Measurements from ENCODE around the gene HECA. TPM values are rescaled to one million over a fixed set of nuclear protein-coding genes. Genes with fewer than 3 reads are reported as not detected.
"Not testable (repeated sequence)": the region's sequence is repeated elsewhere in the genome, so short reads cannot be mapped to it uniquely, and the experiment has no call there.

The HECA gene
- total and polyA plus RNA-seq, 11 donors: 16.5 to 67.0 (median 47.9) TPM

GRCh38 chr6:139198529-139199288 lies 63.8 kb downstream of the HECA start:
- no peaks in the 10 kb centered on the region for H3K36me3 ChIP-seq
- H3K4me1 ChIP-seq: peaks cover 0 to 6% (median 0%) of the 10 kb centered on the region in 12 donors
- H3K9me3 ChIP-seq: peaks cover 0 to 6% (median 0%) of the 10 kb centered on the region in 12 donors
- H3K27ac ChIP-seq: no peak overlapping the region
- DNase-seq (no peak), ATAC-seq (no peak)
- H3K4me3 ChIP-seq: no peak overlapping the region
- intact Hi-C loops (cut with DNase I): no loop called here
- no peaks in the 10 kb centered on the region for H3K27me3 ChIP-seq
- TF ChIP-seq POLR2A (IDR thresholded peaks at IDR 0.05) (no peak), CTCF (IDR thresholded peaks at IDR 0.05) (no peak)
- WGBS, 4 donors: 57 to 65% (median 62%) methylated on average over 4 of the region's 4 CpGs

- no peak overlapping the region for H3K27ac ChIP-seq
- no peak for DNase-seq
- H3K36me3 ChIP-seq: no peaks in the 10 kb centered on the region
- H3K4me3 ChIP-seq: no peak overlapping the region
- peaks cover 0 to 6% (median 0%) of the 10 kb centered on the region in 12 donors for H3K4me1 ChIP-seq
- no peak for ATAC-seq
- H3K9me3 ChIP-seq: peaks cover 0 to 23% (median 4%) of the 10 kb centered on the region in 12 donors
- WGBS, 4 donors: 94 to 98% (median 96%) methylated on average over 4 of the region's 4 CpGs
- H3K27me3 ChIP-seq: no peaks in the 10 kb centered on the region
- TF ChIP-seq POLR2A (IDR thresholded peaks at IDR 0.05) (no peak), CTCF (IDR thresholded peaks at IDR 0.05) (no peak)
- intact Hi-C loops (cut with DNase I): no loop called here
Observed at GRCh38 chr6:139201378-139201777, 66.5 kb downstream of the HECA start.

- intact Hi-C loops (cut with DNase I): no loop called here
- WGBS, 4 donors: 91 to 97% (median 94%) methylated on average over 2 of the region's 2 CpGs
- peaks cover 0 to 50% (median 16%) of the 10 kb centered on the region in 12 donors for H3K9me3 ChIP-seq
- H3K4me3 ChIP-seq: no peak overlapping the region
- H3K4me1 ChIP-seq: no peaks in the 10 kb centered on the region
- DNase-seq (no peak), ATAC-seq (no peak)
- no peaks in the 10 kb centered on the region for H3K36me3 ChIP-seq
- TF ChIP-seq POLR2A (IDR thresholded peaks at IDR 0.05) (no peak), CTCF (IDR thresholded peaks at IDR 0.05) (no peak)
- no peak overlapping the region for H3K27ac ChIP-seq
- H3K27me3 ChIP-seq: no peaks in the 10 kb centered on the region
Observed at GRCh38 chr6:139204978-139205377, 70.1 kb downstream of the HECA start.

GRCh38 chr6:139205843-139206242 lies 71.0 kb downstream of the HECA start:
- H3K9me3 ChIP-seq: peaks cover 0 to 59% (median 24%) of the 10 kb centered on the region in 12 donors
- H3K36me3 ChIP-seq: no peaks in the 10 kb centered on the region
- WGBS, 4 donors: 88 to 96% (median 95%) methylated on average over 3 of the region's 3 CpGs
- DNase-seq: no peak
- H3K27ac ChIP-seq: no peak overlapping the region
- H3K4me1 ChIP-seq: no peaks in the 10 kb centered on the region
- intact Hi-C loops (cut with DNase I): no loop called here
- TF ChIP-seq POLR2A (IDR thresholded peaks at IDR 0.05) (no peak), CTCF (IDR thresholded peaks at IDR 0.05) (no peak)
- no peak overlapping the region for H3K4me3 ChIP-seq
- ATAC-seq: no peak
- no peaks in the 10 kb centered on the region for H3K27me3 ChIP-seq

- peaks cover 0 to 47% (median 22%) of the 10 kb centered on the region in 12 donors for H3K9me3 ChIP-seq
- not testable (repeated sequence) for H3K4me3 ChIP-seq, DNase-seq, H3K27me3 ChIP-seq, H3K4me1 ChIP-seq, ATAC-seq, H3K36me3 ChIP-seq, H3K27ac ChIP-seq
- intact Hi-C loops (cut with DNase I): loop anchor here in 1 of 10 donors (10.0 kb wide), 1 partner anchor 396 kb away; no protein-coding TSS in a partner anchor
- WGBS, 4 donors: 78 to 96% (median 95%) methylated on average over 9 to 10 of the region's 10 CpGs
Observed at GRCh38 chr6:139210766-139211165, 75.9 kb downstream of the HECA start.

- not testable (repeated sequence) for DNase-seq, H3K4me1 ChIP-seq, H3K4me3 ChIP-seq, ATAC-seq, H3K27me3 ChIP-seq, H3K27ac ChIP-seq, H3K36me3 ChIP-seq
- WGBS, 4 donors: 100% methylated on average over 1 of the region's 2 CpGs; no CpG with 5 or more reads in 2 of the 4 donors
- intact Hi-C loops (cut with DNase I): loop anchor here in 1 of 10 donors (10.0 kb wide), 1 partner anchor 398 kb away; no protein-coding TSS in a partner anchor
- H3K9me3 ChIP-seq: peaks cover 0 to 33% (median 16%) of the 10 kb centered on the region in 12 donors
Observed at GRCh38 chr6:139212460-139212859, 77.6 kb downstream of the HECA start.
